WTC11 (cell line): ENCODE results near the gene PRF1. TPM values are rescaled to one million over a fixed set of nuclear protein-coding genes. Genes with fewer than 3 reads are reported as not detected.

Experiments used
- ATAC-seq: fragments of 200-7000 bp; cut with Tn5 transposase; 2 replicates; pipeline ENCODE4 v1.10.0; 2021; ENCODE audit warnings: mild to moderate bottlenecking, moderate library complexity
- CTCF ChIA-PET: fragments of 300-600 bp; sonication (Branson Sonifier 250); formaldehyde crosslinking; loops from one replicate; lab custom pipeline; 2021; ENCODE audit warnings: antibody characterized with exemption; lab: Charles Lee
- POLR2A ChIA-PET: fragments of 350-600 bp; sonication (Branson Sonifier 250); formaldehyde crosslinking; loops from one replicate; lab custom pipeline; 2021; ENCODE audit warnings: antibody characterized with exemption; lab: Charles Lee
- DNase-seq: peaks from one replicate; pipeline ENCODE4 v3.0.0; 2021; ENCODE audit warnings: low spot score
- H3K27ac Mint-ChIP-seq: 2 replicates; pipeline ENCODE4 v1.8.0; 2021; ENCODE audit warnings: mixed read lengths
- H3K27me3 Mint-ChIP-seq: 2 replicates; pipeline ENCODE4 v1.8.0; 2021; ENCODE audit warnings: low read depth, mild to moderate bottlenecking, moderate library complexity, mixed read lengths
- H3K36me3 Mint-ChIP-seq: 2 replicates; pipeline ENCODE4 v1.8.0; 2021; ENCODE audit warnings: mixed read lengths
- H3K4me1 Mint-ChIP-seq: 2 replicates; pipeline ENCODE4 v1.8.0; 2022; ENCODE audit warnings: mixed read lengths
- H3K4me3 Mint-ChIP-seq: 2 replicates; pipeline ENCODE4 v1.8.0; 2021; ENCODE audit warnings: mild to moderate bottlenecking, moderate library complexity, mixed read lengths
- H3K9me3 Mint-ChIP-seq: 2 replicates; pipeline ENCODE4 v1.8.0; 2021; ENCODE audit warnings: mixed read lengths
- ATF1 ChIP-seq: sonication (generic); formaldehyde crosslinking; IDR thresholded peaks from 2 replicates; pipeline ENCODE4 v1.8.1; 2023; ENCODE audit warnings: mild to moderate bottlenecking, moderate library complexity, missing genetic modification reagents
- ETV6 ChIP-seq: sonication (generic); formaldehyde crosslinking; IDR thresholded peaks from 2 replicates; pipeline ENCODE4 v1.8.1; 2022; ENCODE audit warnings: mild to moderate bottlenecking, missing genetic modification reagents
- JAZF1 ChIP-seq: fragments of 250-450 bp; sonication (Bioruptor Pico); IDR thresholded peaks from 2 replicates; pipeline ENCODE4 v1.9.0; 2021; ENCODE audit warnings: moderate library complexity, mild to moderate bottlenecking, inconsistent platforms
- MAX ChIP-seq: sonication (generic); formaldehyde crosslinking; IDR thresholded peaks from 2 replicates; pipeline ENCODE4 v1.8.0; 2022; ENCODE audit warnings: mild to moderate bottlenecking, missing genetic modification reagents
- MLX ChIP-seq: sonication (generic); formaldehyde crosslinking; IDR thresholded peaks from 2 replicates; pipeline ENCODE4 v1.8.1; 2023; ENCODE audit warnings: mild to moderate bottlenecking, missing genetic modification reagents, moderate library complexity
- NFE2L1 ChIP-seq: sonication (generic); formaldehyde crosslinking; IDR thresholded peaks from 2 replicates; pipeline ENCODE4 v1.8.1; 2023; ENCODE audit warnings: missing genetic modification reagents
- OVOL2 ChIP-seq: fragments of 250-450 bp; sonication (Bioruptor Pico); IDR thresholded peaks from 2 replicates; pipeline ENCODE4 v1.9.0; 2021; ENCODE audit warnings: mild to moderate bottlenecking, borderline replicate concordance
- ZNF219 ChIP-seq: sonication (generic); formaldehyde crosslinking; IDR thresholded peaks from 2 replicates; pipeline ENCODE4 v1.8.0; 2023; ENCODE audit warnings: missing genetic modification reagents, mild to moderate bottlenecking, borderline replicate concordance
- ZNF671 ChIP-seq: fragments of 250-450 bp; sonication (Bioruptor Pico); IDR thresholded peaks from 2 replicates; pipeline ENCODE4 v1.8.0; 2021; ENCODE audit warnings: mild to moderate bottlenecking
- total RNA-seq: library from RNA; stranded (reverse); gene quantifications from 3 replicates; pipeline ENCODE4 v1.2.3, GENCODE V29; 2021
- TF ChIP-seq, protein P1 (sequence below): sonication (generic); formaldehyde crosslinking; IDR thresholded peaks from 2 replicates; pipeline ENCODE4 v1.8.0; 2022; ENCODE audit warnings: missing genetic modification reagents
- TF ChIP-seq, protein P2 (sequence below): fragments of 250-450 bp; sonication (Bioruptor Pico); IDR thresholded peaks from 2 replicates; pipeline ENCODE4 v1.8.0; 2021; ENCODE audit warnings: mild to moderate bottlenecking
- TF ChIP-seq, protein P3 (sequence below): sonication (generic); formaldehyde crosslinking; IDR thresholded peaks from 2 replicates; pipeline ENCODE4 v1.8.1; 2023; ENCODE audit warnings: mild to moderate bottlenecking, moderate library complexity, missing genetic modification reagents
- TF ChIP-seq, protein P4 (sequence below): sonication (generic); formaldehyde crosslinking; IDR thresholded peaks from 2 replicates; pipeline ENCODE4 v1.8.1; 2022; ENCODE audit warnings: low read depth, mild to moderate bottlenecking, moderate library complexity, missing genetic modification reagents, borderline replicate concordance
- TF ChIP-seq, protein P5 (sequence below): fragments of 250-450 bp; sonication (Bioruptor Pico); IDR thresholded peaks from 2 replicates; pipeline ENCODE4 v1.9.0; 2021; ENCODE audit warnings: mild to moderate bottlenecking, borderline replicate concordance
- TF ChIP-seq, protein P6 (sequence below): sonication (generic); formaldehyde crosslinking; IDR thresholded peaks from 2 replicates; pipeline ENCODE4 v1.8.0; 2023; ENCODE audit warnings: missing genetic modification reagents
- TF ChIP-seq, protein P7 (sequence below): sonication (generic); formaldehyde crosslinking; IDR thresholded peaks from 2 replicates; pipeline ENCODE4 v1.8.0; 2023; ENCODE audit warnings: mild to moderate bottlenecking, missing genetic modification reagents

PRF1 gene
- total RNA-seq, 1 experiment from 2014 or later: 0.11 TPM

DNA sequence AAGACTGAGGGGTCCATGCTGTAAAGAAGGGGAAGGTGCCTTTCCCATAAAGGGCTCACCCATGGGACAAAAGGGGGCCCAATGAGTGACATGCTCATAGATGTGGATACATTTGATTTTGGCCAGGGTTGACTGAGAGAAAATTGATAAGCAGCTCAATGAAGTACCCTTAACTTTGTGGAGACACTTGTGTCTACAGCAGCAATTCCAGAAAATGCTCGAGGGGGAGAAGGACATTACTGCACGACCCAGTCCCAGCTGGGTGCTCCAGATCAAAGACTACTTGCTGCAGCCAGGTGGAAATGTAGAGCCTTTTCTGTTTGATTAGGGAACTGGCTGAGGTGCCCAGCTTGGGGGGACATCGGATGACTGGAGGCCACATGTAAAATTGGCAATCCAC, 47.6 kb upstream of the PRF1 start (continued):
- TF ChIP-seq, protein P1, sequence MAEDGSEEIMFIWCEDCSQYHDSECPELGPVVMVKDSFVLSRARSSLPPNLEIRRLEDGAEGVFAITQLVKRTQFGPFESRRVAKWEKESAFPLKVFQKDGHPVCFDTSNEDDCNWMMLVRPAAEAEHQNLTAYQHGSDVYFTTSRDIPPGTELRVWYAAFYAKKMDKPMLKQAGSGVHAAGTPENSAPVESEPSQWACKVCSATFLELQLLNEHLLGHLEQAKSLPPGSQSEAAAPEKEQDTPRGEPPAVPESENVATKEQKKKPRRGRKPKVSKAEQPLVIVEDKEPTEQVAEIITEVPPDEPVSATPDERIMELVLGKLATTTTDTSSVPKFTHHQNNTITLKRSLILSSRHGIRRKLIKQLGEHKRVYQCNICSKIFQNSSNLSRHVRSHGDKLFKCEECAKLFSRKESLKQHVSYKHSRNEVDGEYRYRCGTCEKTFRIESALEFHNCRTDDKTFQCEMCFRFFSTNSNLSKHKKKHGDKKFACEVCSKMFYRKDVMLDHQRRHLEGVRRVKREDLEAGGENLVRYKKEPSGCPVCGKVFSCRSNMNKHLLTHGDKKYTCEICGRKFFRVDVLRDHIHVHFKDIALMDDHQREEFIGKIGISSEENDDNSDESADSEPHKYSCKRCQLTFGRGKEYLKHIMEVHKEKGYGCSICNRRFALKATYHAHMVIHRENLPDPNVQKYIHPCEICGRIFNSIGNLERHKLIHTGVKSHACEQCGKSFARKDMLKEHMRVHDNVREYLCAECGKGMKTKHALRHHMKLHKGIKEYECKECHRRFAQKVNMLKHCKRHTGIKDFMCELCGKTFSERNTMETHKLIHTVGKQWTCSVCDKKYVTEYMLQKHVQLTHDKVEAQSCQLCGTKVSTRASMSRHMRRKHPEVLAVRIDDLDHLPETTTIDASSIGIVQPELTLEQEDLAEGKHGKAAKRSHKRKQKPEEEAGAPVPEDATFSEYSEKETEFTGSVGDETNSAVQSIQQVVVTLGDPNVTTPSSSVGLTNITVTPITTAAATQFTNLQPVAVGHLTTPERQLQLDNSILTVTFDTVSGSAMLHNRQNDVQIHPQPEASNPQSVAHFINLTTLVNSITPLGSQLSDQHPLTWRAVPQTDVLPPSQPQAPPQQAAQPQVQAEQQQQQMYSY (CRISPR knock-in tag): no peak
- TF ChIP-seq, protein P2, sequence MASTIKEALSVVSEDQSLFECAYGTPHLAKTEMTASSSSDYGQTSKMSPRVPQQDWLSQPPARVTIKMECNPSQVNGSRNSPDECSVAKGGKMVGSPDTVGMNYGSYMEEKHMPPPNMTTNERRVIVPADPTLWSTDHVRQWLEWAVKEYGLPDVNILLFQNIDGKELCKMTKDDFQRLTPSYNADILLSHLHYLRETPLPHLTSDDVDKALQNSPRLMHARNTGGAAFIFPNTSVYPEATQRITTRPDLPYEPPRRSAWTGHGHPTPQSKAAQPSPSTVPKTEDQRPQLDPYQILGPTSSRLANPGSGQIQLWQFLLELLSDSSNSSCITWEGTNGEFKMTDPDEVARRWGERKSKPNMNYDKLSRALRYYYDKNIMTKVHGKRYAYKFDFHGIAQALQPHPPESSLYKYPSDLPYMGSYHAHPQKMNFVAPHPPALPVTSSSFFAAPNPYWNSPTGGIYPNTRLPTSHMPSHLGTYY (CRISPR knock-in tag): no peak
- TF ChIP-seq, protein P3, sequence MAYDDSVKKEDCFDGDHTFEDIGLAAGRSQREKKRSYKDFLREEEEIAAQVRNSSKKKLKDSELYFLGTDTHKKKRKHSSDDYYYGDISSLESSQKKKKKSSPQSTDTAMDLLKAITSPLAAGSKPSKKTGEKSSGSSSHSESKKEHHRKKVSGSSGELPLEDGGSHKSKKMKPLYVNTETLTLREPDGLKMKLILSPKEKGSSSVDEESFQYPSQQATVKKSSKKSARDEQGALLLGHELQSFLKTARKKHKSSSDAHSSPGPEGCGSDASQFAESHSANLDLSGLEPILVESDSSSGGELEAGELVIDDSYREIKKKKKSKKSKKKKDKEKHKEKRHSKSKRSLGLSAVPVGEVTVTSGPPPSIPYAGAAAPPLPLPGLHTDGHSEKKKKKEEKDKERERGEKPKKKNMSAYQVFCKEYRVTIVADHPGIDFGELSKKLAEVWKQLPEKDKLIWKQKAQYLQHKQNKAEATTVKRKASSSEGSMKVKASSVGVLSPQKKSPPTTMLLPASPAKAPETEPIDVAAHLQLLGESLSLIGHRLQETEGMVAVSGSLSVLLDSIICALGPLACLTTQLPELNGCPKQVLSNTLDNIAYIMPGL: no peak
- TF ChIP-seq ZNF219 (CRISPR knock-in tag): no peak

DNA sequence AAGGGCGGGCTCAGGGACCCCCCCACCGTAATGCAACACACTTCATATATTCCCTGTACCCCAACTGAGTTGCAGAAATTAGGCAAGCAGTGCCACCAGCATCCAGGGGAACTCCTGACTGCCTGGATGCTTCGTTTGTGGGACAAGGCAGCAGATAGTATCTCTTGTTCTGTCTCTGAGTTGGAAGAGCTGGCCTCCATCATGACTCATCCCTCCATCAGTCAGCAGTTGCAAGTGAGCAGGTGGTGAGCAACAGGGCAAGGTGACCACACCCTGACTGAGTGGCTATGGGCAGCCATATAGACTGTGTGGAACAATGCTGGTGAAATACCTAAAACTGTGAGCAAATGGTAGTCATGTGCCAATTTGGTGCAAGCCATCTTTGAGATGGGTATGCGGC, 47.0 kb upstream of the PRF1 start:
- Mint-ChIP-seq H3K9me3 (peaks cover 67% of the 10 kb centered on the region), H3K27ac (no peak overlapping the region), H3K4me1 (peaks cover 3% of the 10 kb centered on the region; the same call in 1 of the 2 replicates), H3K4me3 (no peak overlapping the region), H3K27me3 (peaks cover 6% of the 10 kb centered on the region), H3K36me3 (peaks cover 37% of the 10 kb centered on the region)
- no peak for DNase-seq
- CTCF ChIA-PET: no interaction called here
- POLR2A ChIA-PET: no interaction called here
- no peak for ATAC-seq
- TF ChIP-seq MAX (CRISPR knock-in tag) (no peak), ETV6 (CRISPR knock-in tag) (no peak), ZNF671 (CRISPR knock-in tag) (no peak), ATF1 (CRISPR knock-in tag) (no peak), JAZF1 (CRISPR knock-in tag) (no peak), OVOL2 (CRISPR knock-in tag) (no peak), NFE2L1 (no peak), MLX (CRISPR knock-in tag) (no peak)
- TF ChIP-seq, protein P4, sequence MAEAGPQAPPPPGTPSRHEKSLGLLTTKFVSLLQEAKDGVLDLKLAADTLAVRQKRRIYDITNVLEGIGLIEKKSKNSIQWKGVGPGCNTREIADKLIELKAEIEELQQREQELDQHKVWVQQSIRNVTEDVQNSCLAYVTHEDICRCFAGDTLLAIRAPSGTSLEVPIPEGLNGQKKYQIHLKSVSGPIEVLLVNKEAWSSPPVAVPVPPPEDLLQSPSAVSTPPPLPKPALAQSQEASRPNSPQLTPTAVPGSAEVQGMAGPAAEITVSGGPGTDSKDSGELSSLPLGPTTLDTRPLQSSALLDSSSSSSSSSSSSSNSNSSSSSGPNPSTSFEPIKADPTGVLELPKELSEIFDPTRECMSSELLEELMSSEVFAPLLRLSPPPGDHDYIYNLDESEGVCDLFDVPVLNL (CRISPR knock-in tag): no peak
- TF ChIP-seq, protein P2 (CRISPR knock-in tag): no peak
- TF ChIP-seq, protein P5, sequence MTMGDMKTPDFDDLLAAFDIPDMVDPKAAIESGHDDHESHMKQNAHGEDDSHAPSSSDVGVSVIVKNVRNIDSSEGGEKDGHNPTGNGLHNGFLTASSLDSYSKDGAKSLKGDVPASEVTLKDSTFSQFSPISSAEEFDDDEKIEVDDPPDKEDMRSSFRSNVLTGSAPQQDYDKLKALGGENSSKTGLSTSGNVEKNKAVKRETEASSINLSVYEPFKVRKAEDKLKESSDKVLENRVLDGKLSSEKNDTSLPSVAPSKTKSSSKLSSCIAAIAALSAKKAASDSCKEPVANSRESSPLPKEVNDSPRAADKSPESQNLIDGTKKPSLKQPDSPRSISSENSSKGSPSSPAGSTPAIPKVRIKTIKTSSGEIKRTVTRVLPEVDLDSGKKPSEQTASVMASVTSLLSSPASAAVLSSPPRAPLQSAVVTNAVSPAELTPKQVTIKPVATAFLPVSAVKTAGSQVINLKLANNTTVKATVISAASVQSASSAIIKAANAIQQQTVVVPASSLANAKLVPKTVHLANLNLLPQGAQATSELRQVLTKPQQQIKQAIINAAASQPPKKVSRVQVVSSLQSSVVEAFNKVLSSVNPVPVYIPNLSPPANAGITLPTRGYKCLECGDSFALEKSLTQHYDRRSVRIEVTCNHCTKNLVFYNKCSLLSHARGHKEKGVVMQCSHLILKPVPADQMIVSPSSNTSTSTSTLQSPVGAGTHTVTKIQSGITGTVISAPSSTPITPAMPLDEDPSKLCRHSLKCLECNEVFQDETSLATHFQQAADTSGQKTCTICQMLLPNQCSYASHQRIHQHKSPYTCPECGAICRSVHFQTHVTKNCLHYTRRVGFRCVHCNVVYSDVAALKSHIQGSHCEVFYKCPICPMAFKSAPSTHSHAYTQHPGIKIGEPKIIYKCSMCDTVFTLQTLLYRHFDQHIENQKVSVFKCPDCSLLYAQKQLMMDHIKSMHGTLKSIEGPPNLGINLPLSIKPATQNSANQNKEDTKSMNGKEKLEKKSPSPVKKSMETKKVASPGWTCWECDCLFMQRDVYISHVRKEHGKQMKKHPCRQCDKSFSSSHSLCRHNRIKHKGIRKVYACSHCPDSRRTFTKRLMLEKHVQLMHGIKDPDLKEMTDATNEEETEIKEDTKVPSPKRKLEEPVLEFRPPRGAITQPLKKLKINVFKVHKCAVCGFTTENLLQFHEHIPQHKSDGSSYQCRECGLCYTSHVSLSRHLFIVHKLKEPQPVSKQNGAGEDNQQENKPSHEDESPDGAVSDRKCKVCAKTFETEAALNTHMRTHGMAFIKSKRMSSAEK: no peak
- TF ChIP-seq, protein P6, sequence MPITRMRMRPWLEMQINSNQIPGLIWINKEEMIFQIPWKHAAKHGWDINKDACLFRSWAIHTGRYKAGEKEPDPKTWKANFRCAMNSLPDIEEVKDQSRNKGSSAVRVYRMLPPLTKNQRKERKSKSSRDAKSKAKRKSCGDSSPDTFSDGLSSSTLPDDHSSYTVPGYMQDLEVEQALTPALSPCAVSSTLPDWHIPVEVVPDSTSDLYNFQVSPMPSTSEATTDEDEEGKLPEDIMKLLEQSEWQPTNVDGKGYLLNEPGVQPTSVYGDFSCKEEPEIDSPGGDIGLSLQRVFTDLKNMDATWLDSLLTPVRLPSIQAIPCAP (CRISPR knock-in tag): no peak
- TF ChIP-seq, protein P7, sequence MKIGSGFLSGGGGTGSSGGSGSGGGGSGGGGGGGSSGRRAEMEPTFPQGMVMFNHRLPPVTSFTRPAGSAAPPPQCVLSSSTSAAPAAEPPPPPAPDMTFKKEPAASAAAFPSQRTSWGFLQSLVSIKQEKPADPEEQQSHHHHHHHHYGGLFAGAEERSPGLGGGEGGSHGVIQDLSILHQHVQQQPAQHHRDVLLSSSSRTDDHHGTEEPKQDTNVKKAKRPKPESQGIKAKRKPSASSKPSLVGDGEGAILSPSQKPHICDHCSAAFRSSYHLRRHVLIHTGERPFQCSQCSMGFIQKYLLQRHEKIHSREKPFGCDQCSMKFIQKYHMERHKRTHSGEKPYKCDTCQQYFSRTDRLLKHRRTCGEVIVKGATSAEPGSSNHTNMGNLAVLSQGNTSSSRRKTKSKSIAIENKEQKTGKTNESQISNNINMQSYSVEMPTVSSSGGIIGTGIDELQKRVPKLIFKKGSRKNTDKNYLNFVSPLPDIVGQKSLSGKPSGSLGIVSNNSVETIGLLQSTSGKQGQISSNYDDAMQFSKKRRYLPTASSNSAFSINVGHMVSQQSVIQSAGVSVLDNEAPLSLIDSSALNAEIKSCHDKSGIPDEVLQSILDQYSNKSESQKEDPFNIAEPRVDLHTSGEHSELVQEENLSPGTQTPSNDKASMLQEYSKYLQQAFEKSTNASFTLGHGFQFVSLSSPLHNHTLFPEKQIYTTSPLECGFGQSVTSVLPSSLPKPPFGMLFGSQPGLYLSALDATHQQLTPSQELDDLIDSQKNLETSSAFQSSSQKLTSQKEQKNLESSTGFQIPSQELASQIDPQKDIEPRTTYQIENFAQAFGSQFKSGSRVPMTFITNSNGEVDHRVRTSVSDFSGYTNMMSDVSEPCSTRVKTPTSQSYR (CRISPR knock-in tag): no peak
